Measurements from ENCODE around the gene XXYLT1.

DNA sequence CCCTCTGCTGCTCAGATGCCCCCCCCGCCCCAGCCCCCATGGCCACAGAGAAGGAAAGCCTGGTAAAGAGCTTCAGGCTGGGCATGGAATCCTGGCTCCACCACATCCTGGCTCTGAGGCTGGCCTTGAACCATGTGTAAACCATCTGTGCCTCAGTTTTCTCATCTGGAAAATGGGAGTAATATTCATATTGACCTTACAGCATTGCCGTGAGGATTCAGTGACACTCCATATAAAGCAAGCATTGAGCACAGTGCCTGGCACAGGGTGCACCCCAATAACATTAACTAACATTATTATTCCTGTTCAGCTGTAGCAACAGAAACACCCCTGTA lies 150.7 kb downstream of the XXYLT1 start:
- TF ChIP-seq FOXM1 (IDR thresholded peaks at IDR 0.05; ENCODE audit: borderline replicate concordance) (no peak), SP1 (IDR thresholded peaks at IDR 0.05) (no peak), FOXK2 (IDR thresholded peaks at IDR 0.05) (no peak), NFRKB (IDR thresholded peaks at IDR 0.05) (no peak), FOXA1 (IDR thresholded peaks at IDR 0.05) (no peak)
- TF ChIP-seq, protein P1, sequence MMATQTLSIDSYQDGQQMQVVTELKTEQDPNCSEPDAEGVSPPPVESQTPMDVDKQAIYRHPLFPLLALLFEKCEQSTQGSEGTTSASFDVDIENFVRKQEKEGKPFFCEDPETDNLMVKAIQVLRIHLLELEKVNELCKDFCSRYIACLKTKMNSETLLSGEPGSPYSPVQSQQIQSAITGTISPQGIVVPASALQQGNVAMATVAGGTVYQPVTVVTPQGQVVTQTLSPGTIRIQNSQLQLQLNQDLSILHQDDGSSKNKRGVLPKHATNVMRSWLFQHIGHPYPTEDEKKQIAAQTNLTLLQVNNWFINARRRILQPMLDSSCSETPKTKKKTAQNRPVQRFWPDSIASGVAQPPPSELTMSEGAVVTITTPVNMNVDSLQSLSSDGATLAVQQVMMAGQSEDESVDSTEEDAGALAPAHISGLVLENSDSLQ (IDR thresholded peaks at IDR 0.05) = no peak

Measured in HEK293T (cell line).